ENCODE results near the gene CRTC3.

CRTC3 gene

DNA sequence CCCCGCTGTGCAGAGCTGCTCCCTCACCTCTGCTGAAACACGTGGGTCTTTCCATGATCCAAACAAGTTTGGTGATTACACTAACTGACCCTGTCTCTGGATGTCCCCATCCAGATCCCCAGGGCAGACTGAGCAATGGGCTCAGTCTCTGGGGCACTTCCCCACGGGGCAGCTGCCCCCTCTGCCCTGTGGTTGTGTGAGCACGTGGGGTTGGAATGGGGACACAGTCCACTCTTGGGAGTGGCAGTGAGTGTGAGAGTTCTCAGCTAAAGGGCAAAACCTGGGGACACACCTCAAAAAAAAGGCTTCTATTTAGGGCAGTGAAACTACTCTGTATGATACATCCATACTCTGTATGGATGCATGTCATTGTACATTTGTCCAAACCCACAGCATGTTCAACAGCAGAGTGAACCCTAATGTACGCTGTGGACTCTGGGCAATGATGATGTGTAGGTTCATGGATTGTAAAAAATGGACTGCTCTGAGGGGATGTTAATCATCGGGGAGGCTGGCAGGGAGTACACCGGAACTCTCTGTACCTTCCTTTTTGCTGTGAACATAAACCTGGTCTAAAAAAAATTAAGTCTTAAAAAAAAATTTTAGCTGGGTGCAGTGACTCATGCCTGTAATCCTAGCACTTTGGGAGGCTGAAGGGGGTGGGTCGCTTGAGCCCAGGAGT lies 137.5 kb downstream of the CRTC3 start:
- TF ChIP-seq POLR2AphosphoS5 (IDR thresholded peaks at IDR 0.05; ENCODE audit: low read depth, low read length) (no peak), FOXP2 (optimal IDR thresholded peaks at IDR 0.05; ENCODE audit: borderline replicate concordance, extremely low read depth, extremely low read length, insufficient read depth) (no peak), TAF1 (IDR thresholded peaks at IDR 0.05; ENCODE audit: borderline replicate concordance, insufficient read depth, low read length) (no peak), SIN3A (IDR thresholded peaks at IDR 0.05; ENCODE audit: borderline replicate concordance, insufficient read depth, low read length) (no peak)
- TF ChIP-seq, protein P1, sequence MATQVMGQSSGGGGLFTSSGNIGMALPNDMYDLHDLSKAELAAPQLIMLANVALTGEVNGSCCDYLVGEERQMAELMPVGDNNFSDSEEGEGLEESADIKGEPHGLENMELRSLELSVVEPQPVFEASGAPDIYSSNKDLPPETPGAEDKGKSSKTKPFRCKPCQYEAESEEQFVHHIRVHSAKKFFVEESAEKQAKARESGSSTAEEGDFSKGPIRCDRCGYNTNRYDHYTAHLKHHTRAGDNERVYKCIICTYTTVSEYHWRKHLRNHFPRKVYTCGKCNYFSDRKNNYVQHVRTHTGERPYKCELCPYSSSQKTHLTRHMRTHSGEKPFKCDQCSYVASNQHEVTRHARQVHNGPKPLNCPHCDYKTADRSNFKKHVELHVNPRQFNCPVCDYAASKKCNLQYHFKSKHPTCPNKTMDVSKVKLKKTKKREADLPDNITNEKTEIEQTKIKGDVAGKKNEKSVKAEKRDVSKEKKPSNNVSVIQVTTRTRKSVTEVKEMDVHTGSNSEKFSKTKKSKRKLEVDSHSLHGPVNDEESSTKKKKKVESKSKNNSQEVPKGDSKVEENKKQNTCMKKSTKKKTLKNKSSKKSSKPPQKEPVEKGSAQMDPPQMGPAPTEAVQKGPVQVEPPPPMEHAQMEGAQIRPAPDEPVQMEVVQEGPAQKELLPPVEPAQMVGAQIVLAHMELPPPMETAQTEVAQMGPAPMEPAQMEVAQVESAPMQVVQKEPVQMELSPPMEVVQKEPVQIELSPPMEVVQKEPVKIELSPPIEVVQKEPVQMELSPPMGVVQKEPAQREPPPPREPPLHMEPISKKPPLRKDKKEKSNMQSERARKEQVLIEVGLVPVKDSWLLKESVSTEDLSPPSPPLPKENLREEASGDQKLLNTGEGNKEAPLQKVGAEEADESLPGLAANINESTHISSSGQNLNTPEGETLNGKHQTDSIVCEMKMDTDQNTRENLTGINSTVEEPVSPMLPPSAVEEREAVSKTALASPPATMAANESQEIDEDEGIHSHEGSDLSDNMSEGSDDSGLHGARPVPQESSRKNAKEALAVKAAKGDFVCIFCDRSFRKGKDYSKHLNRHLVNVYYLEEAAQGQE (IDR thresholded peaks at IDR 0.05; ENCODE audit: insufficient read depth in 1 of 2, low read depth in 2 of 2, low read length in 2 of 2) = no peak

DNA sequence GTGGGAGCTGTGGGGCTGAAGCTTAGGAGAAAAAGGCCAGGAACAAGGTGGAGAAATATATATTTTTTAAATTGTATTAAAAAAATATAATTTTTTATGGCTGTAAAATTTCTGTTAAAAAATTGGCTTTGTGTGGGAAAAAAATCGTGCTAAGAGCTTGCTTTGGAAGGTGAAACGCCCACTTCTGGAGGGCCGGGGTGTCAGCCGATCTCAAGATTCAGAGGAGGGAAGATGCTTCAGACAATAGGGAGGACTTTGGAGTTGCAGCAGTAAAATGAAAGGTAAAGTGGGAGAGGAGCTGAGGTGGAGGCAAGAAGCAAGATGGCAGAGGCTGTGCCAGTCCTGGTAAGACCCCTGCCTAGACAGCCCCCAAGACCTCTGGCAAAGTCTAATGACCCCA lies 141.5 kb downstream of the CRTC3 start:
- TF ChIP-seq FOXP2 (optimal IDR thresholded peaks at IDR 0.05; ENCODE audit: borderline replicate concordance, extremely low read depth, extremely low read length, insufficient read depth) (no peak), TAF1 (IDR thresholded peaks at IDR 0.05; ENCODE audit: borderline replicate concordance, insufficient read depth, low read length) (no peak), SIN3A (IDR thresholded peaks at IDR 0.05; ENCODE audit: borderline replicate concordance, insufficient read depth, low read length) (no peak), POLR2AphosphoS5 (IDR thresholded peaks at IDR 0.05; ENCODE audit: low read depth, low read length) (no peak)
- TF ChIP-seq, protein P1 (IDR thresholded peaks at IDR 0.05; ENCODE audit: insufficient read depth in 1 of 2, low read depth in 2 of 2, low read length in 2 of 2) = no peak

DNA sequence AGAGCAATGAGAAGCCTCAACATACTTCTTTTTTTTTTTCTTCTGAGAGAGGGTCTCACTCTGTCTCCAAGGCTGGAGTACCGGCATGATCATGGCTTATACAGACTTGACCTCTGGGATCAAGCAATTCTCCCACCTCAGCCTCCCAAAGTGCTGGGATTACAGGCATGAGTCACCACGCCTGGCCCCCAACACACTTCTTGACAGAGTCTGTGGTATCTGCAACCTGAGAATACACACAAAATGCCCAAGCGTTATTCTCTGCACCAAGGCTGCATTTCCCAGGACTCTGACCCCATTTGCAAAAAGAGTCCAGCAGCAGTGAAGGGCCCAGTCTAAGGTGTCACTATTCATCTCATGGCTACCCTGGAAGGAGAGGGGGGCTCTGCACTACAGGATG lies 144.8 kb downstream of the CRTC3 start:
- no peak for TF ChIP-seq FOXP2 (optimal IDR thresholded peaks at IDR 0.05; ENCODE audit: borderline replicate concordance, extremely low read depth, extremely low read length, insufficient read depth)
- TF ChIP-seq, protein P1 (IDR thresholded peaks at IDR 0.05; ENCODE audit: insufficient read depth in 1 of 2, low read depth in 2 of 2, low read length in 2 of 2) = no peak
- TF ChIP-seq TAF1 (IDR thresholded peaks at IDR 0.05; ENCODE audit: borderline replicate concordance, insufficient read depth, low read length) = no peak
- TF ChIP-seq POLR2AphosphoS5 (IDR thresholded peaks at IDR 0.05; ENCODE audit: low read depth, low read length) = no peak
- TF ChIP-seq SIN3A (IDR thresholded peaks at IDR 0.05; ENCODE audit: borderline replicate concordance, insufficient read depth, low read length) = no peak

DNA sequence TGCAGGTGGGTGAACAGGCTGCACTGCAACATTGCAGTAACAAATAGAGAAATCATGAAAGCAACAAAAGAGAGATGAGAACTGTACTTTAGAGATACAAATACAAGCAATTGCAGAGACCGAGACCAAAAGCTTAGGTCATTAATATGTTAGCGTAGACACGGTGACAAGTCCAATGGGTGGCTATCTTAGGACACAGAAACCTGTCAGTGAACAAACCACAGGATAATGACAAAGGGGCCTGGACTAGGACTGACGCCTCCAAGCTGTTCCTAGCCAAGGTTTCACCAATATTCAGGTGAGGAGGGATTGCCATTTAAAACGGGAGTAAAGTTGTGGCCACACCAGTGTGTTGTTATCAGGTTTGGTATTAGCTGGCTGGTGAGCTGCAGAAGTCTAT lies 145.7 kb downstream of the CRTC3 start:
- TF ChIP-seq SIN3A (IDR thresholded peaks at IDR 0.05; ENCODE audit: borderline replicate concordance, insufficient read depth, low read length) = no peak

- TF ChIP-seq POLR2AphosphoS5 (IDR thresholded peaks at IDR 0.05; ENCODE audit: low read depth, low read length) (no peak), SIN3A (IDR thresholded peaks at IDR 0.05; ENCODE audit: borderline replicate concordance, insufficient read depth, low read length) (no peak)
- TF ChIP-seq, protein P1 (IDR thresholded peaks at IDR 0.05; ENCODE audit: insufficient read depth in 1 of 2, low read depth in 2 of 2, low read length in 2 of 2) = no peak
These were observed 148.4 kb downstream of the CRTC3 start for GRCh38 chr15:90677807-90678790.

Data from PFSK-1 (cell line).